Fibroblast of mammary gland (primary cell): ENCODE results near the gene PRKAA2.

Source experiments
- DNase-seq: peaks from one replicate; pipeline ENCODE4 v3.0.0-alpha.2; 2010; ENCODE audit warnings: low read depth
- H3K4me3 ChIP-seq: 2 replicates; pipeline ENCODE4 v1.5.1; 2011; ENCODE audit warnings: low read depth, mild to moderate bottlenecking, low read length, moderate library complexity; ENCODE audit not compliant: control insufficient read depth
- TF ChIP-seq, protein P1 (sequence below): conservative IDR thresholded peaks from 2 replicates; pipeline ENCODE4 v1.5.1; 2011; ENCODE audit warnings: low read depth, low read length, inconsistent platforms; ENCODE audit not compliant: control insufficient read depth, insufficient read depth

Gene PRKAA2

DNA sequence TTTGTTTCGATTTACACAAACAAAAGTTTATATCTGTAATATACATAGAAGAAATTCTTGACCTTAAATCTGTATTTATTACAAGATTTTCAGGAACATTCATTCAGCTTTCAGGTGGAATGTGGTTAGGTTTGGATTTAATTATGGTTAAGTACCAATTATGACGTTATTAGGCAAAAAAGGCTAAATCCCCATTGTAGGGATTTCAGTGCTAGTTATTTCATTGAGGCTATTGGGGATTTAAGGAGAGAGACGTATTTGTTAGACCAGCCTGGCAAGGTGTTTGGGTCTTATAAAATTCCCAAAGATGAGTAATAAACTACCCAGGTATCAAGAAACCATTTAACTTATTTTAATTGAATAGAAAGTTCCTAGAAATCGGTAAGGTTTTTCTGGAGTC, 26.0 kb downstream of the PRKAA2 start:
- no peak overlapping the region for H3K4me3 ChIP-seq
- TF ChIP-seq, protein P1, sequence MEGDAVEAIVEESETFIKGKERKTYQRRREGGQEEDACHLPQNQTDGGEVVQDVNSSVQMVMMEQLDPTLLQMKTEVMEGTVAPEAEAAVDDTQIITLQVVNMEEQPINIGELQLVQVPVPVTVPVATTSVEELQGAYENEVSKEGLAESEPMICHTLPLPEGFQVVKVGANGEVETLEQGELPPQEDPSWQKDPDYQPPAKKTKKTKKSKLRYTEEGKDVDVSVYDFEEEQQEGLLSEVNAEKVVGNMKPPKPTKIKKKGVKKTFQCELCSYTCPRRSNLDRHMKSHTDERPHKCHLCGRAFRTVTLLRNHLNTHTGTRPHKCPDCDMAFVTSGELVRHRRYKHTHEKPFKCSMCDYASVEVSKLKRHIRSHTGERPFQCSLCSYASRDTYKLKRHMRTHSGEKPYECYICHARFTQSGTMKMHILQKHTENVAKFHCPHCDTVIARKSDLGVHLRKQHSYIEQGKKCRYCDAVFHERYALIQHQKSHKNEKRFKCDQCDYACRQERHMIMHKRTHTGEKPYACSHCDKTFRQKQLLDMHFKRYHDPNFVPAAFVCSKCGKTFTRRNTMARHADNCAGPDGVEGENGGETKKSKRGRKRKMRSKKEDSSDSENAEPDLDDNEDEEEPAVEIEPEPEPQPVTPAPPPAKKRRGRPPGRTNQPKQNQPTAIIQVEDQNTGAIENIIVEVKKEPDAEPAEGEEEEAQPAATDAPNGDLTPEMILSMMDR: no peak
- DNase-seq: no peak

DNA sequence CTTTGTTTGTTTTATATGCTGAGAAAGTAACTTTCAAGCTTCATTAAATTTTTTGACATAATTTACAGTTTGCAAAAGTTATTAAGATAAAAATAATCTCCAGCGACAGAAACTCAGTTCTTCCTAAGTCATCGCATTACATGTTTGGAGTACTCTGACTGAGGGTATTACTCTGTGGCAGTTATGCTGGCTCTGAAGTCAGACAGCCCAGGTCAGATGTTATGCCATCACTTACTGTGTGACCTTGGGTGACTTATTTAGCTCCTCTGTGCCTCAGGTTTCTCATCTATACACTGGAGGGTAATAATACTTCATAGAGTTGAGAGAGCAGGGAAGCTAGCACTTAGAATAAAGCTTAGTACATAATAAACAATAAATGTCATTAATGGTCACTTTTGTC, 26.4 kb downstream of the PRKAA2 start:
- TF ChIP-seq, protein P1: no peak
- no peak overlapping the region for H3K4me3 ChIP-seq
- no peak for DNase-seq

- no peak overlapping the region for H3K4me3 ChIP-seq
- DNase-seq: no peak
- TF ChIP-seq, protein P1: no peak
Measured at GRCh38 chr1:56672579-56672978, 27.5 kb downstream of the PRKAA2 start.

- no peak for DNase-seq
- no peak overlapping the region for H3K4me3 ChIP-seq
- TF ChIP-seq, protein P1: no peak
Measured at GRCh38 chr1:56675763-56676162, 30.6 kb downstream of the PRKAA2 start.

DNA sequence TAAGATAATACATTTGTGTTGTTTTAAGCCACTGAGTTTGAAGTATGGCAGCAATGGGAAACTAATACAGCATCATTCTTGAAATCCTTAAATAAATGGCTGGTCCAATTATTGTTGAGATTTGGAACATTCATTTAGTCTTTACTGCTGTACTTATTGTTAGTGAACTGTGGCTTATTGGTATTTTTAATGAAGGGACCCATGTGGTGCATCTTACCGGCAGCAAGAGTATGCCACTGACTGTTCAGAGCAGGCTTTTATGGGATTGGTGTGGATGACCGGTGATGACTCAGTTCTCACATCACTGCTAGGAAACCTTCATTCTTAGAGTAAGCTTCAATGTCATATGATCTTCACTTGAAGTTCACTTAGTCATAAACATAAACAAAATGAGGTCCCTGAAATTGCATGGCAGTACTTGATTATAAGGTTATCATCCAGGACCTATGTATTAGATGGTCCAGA, 31.5 kb downstream of the PRKAA2 start:
- peak; percentile 93 for DNase-seq
- TF ChIP-seq, protein P1: no peak

DNA sequence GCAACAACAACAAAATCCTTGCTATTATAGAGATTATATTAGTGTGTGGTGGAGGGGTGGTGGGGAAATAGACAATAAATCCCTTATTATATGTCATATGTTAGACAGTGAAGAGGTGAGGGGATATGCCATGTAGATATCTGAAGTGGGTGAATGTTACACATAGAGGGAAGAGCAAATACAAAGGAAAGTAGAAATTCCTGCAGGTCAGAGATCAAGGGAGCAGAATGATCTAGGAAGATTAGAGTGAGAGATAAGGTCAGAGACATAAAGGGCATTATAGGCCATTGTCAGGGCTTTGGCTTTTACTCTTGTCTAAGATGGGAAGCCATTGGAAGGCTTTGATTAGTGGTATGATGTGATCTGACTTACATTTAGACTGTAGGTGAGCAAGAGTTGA, 38.5 kb downstream of the PRKAA2 start:
- TF ChIP-seq, protein P1: no peak

More for the DNA sequence above, 31.5 kb downstream of the PRKAA2 start:
- no peak overlapping the region for H3K4me3 ChIP-seq

GRCh38 chr1:56686169-56686568, 41.1 kb downstream of the PRKAA2 start:
- DNase-seq: peak; percentile 42

More for the DNA sequence above, 38.5 kb downstream of the PRKAA2 start:
- no peak overlapping the region for H3K4me3 ChIP-seq
- no peak for DNase-seq

More at GRCh38 chr1:56686169-56686568, 41.1 kb downstream of the PRKAA2 start:
- no peak overlapping the region for H3K4me3 ChIP-seq
- TF ChIP-seq, protein P1: no peak
